Mesothelial cell of epicardium (in vitro differentiated cells): Measurements from ENCODE around the gene ADAM15. TPM values are rescaled to one million over a fixed set of nuclear protein-coding genes. Genes with fewer than 3 reads are reported as not detected.

ENCODE experiments used
- DNase-seq, 2 experiments: peaks; one replicate each; pipeline ENCODE4 v3.0.0; 2021; ENCODE audit warnings: low spot score in 2 of 2; ENCODE audit not compliant: unreplicated experiment in 2 of 2
- H3K27ac Mint-ChIP-seq: 2 replicates; pipeline ENCODE4 v1.8.0; 2021; ENCODE audit warnings: mixed read lengths
- H3K27me3 Mint-ChIP-seq: 2 replicates; pipeline ENCODE4 v1.8.0; 2021; ENCODE audit warnings: low read depth, mixed read lengths
- H3K36me3 Mint-ChIP-seq: 2 replicates; pipeline ENCODE4 v1.8.0; 2021; ENCODE audit warnings: mixed read lengths
- H3K4me1 Mint-ChIP-seq: 2 replicates; pipeline ENCODE4 v1.8.0; 2021; ENCODE audit warnings: mixed read lengths
- H3K4me3 Mint-ChIP-seq: 2 replicates; pipeline ENCODE4 v1.8.0; 2021; ENCODE audit warnings: mild to moderate bottlenecking, moderate library complexity, mixed read lengths
- H3K9me3 Mint-ChIP-seq: 2 replicates; pipeline ENCODE4 v1.8.0; 2021; ENCODE audit warnings: mixed read lengths
- CTCF ChIP-seq: fragments of 200-600 bp; sonication (generic); IDR thresholded peaks from one replicate; pipeline ENCODE4 v1.5.0; 2021; ENCODE audit warnings: antibody characterized with exemption; ENCODE audit not compliant: unreplicated experiment
- total RNA-seq: library from RNA; stranded (reverse); gene quantifications from 3 replicates; pipeline ENCODE4 v1.2.1, GENCODE V29; 2021

Gene ADAM15
- total RNA-seq, 1 donor from 2014 or later, result 36.1 TPM

GRCh38 chr1:155003766-155004351 lies 47.3 kb upstream of the ADAM15 start:
- H3K27ac Mint-ChIP-seq, result peak overlapping the region; percentile 92
- H3K27me3 Mint-ChIP-seq, result no peaks in the 10 kb centered on the region
- H3K9me3 Mint-ChIP-seq, result no peaks in the 10 kb centered on the region
- no peaks in the 10 kb centered on the region for H3K36me3 Mint-ChIP-seq
- no peak for TF ChIP-seq CTCF
- DNase-seq, result no peak
- peaks cover 24% of the 10 kb centered on the region for H3K4me1 Mint-ChIP-seq
- peak overlapping the region; percentile 96 for H3K4me3 Mint-ChIP-seq

GRCh38 chr1:155004352-155005075 lies 46.6 kb upstream of the ADAM15 start:
- H3K36me3 Mint-ChIP-seq, result no peaks in the 10 kb centered on the region
- DNase-seq, result no peak
- peaks cover 21% of the 10 kb centered on the region for H3K4me1 Mint-ChIP-seq
- no peaks in the 10 kb centered on the region for H3K27me3 Mint-ChIP-seq
- H3K9me3 Mint-ChIP-seq, result no peaks in the 10 kb centered on the region
- no peak for TF ChIP-seq CTCF
- H3K4me3 Mint-ChIP-seq, result peak overlapping the region; percentile 96
- peak overlapping the region; percentile 86 for H3K27ac Mint-ChIP-seq

GRCh38 chr1:155005076-155006011 lies 45.8 kb upstream of the ADAM15 start:
- Mint-ChIP-seq H3K36me3 (no peaks in the 10 kb centered on the region), H3K27ac (peak overlapping the region; percentile 64), H3K4me1 (peaks cover 21% of the 10 kb centered on the region), H3K27me3 (no peaks in the 10 kb centered on the region), H3K4me3 (no peak overlapping the region), H3K9me3 (no peaks in the 10 kb centered on the region)
- no peak for TF ChIP-seq CTCF
- no peak for DNase-seq

- H3K27ac Mint-ChIP-seq, result peak overlapping the region; percentile 35
- no peak for TF ChIP-seq CTCF
- H3K36me3 Mint-ChIP-seq, result no peaks in the 10 kb centered on the region
- no peak for DNase-seq
- H3K27me3 Mint-ChIP-seq, result no peaks in the 10 kb centered on the region
- H3K4me1 Mint-ChIP-seq, result peaks cover 25% of the 10 kb centered on the region
- no peaks in the 10 kb centered on the region for H3K9me3 Mint-ChIP-seq
- H3K4me3 Mint-ChIP-seq, result no peak overlapping the region
Measured at GRCh38 chr1:155006601-155007101, 44.5 kb upstream of the ADAM15 start.

- Mint-ChIP-seq H3K4me1 (peaks cover 28% of the 10 kb centered on the region), H3K27ac (no peak overlapping the region), H3K27me3 (no peaks in the 10 kb centered on the region), H3K36me3 (no peaks in the 10 kb centered on the region), H3K9me3 (no peaks in the 10 kb centered on the region), H3K4me3 (no peak overlapping the region)
- no peak for DNase-seq
- no peak for TF ChIP-seq CTCF
Measured at GRCh38 chr1:155007251-155007828, 43.8 kb upstream of the ADAM15 start.
